Osteoblast (primary cell): ENCODE results near the gene MTTP. TPM values are rescaled to one million over a fixed set of nuclear protein-coding genes. Genes with fewer than 3 reads are reported as not detected.
A peak's percentile ranks its signal among the peaks of the same experiment; 100 is the strongest.

Source experiments
- DNase-seq: peaks from one replicate; pipeline ENCODE4 v3.0.0; 2011; ENCODE audit warnings: low spot score, mixed read lengths; ENCODE audit not compliant: insufficient read length; ENCODE audit errors: missing footprints
- H2AFZ ChIP-seq: 2 replicates; pipeline ENCODE4 v1.6.0; 2011; ENCODE audit warnings: mild to moderate bottlenecking, low read length
- H3K27ac ChIP-seq: 2 replicates; pipeline ENCODE4 v1.5.1; 2011; ENCODE audit warnings: mild to moderate bottlenecking, low read depth, low read length, moderate library complexity
- H3K27me3 ChIP-seq: 2 replicates; pipeline ENCODE4 v1.6.0; 2012; ENCODE audit warnings: mild to moderate bottlenecking, control low read depth, inconsistent platforms, low read length, moderate library complexity; ENCODE audit not compliant: insufficient read depth
- H3K36me3 ChIP-seq: 2 replicates; pipeline ENCODE4 v1.5.1; 2011; ENCODE audit warnings: mild to moderate bottlenecking, low read length, control low read depth, moderate library complexity; ENCODE audit not compliant: insufficient read depth
- H3K4me1 ChIP-seq: 2 replicates; pipeline ENCODE4 v1.5.1; 2011; ENCODE audit warnings: mild to moderate bottlenecking, low read length, control low read depth, moderate library complexity; ENCODE audit not compliant: insufficient read depth
- H3K4me2 ChIP-seq: 2 replicates; pipeline ENCODE4 v1.6.0; 2011; ENCODE audit warnings: mild to moderate bottlenecking, low read length; ENCODE audit not compliant: insufficient read depth
- H3K4me3 ChIP-seq: fragments of 200-600 bp; sonication (generic); 3 replicates; pipeline ENCODE4 v1.5.1; 2012; ENCODE audit warnings: mild to moderate bottlenecking, low read length, inconsistent platforms; ENCODE audit not compliant: insufficient read depth
- H3K79me2 ChIP-seq: 2 replicates; pipeline ENCODE4 v1.6.0; 2012; ENCODE audit warnings: mild to moderate bottlenecking, low read length, control low read depth, inconsistent platforms; ENCODE audit not compliant: insufficient read depth
- H3K9me3 ChIP-seq: 2 replicates; pipeline ENCODE4 v1.5.1; 2011; ENCODE audit warnings: low read depth, low read length, control low read depth
- H4K20me1 ChIP-seq: 2 replicates; pipeline ENCODE4 v1.6.0; 2012; ENCODE audit warnings: mild to moderate bottlenecking, low read length, control low read depth; ENCODE audit not compliant: insufficient read depth
- total RNA-seq: library from RNA; depleted of rRNA; stranded (reverse); fragments of >200 nt; gene quantifications from 2 replicates; pipeline ENCODE4 v1.2.3, GENCODE V29; 2012
- TF ChIP-seq, protein P1 (sequence below): IDR thresholded peaks from 2 replicates; pipeline ENCODE4 v1.5.1; 2011; ENCODE audit warnings: mild to moderate bottlenecking, low read depth, low read length, moderate library complexity; ENCODE audit errors: extremely low read depth

Gene MTTP
- total RNA-seq, 1 donor, result not detected

GRCh38 chr4:99644453-99644852, 69.8 kb downstream of the MTTP start:
- H2AFZ ChIP-seq, result no peak overlapping the region
- H3K27me3 ChIP-seq, result no peaks in the 10 kb centered on the region
- no peak for DNase-seq
- no peak overlapping the region for H3K4me3 ChIP-seq
- H3K4me1 ChIP-seq, result no peaks in the 10 kb centered on the region
- no peaks in the 10 kb centered on the region for H3K79me2 ChIP-seq
- no peak overlapping the region for H3K27ac ChIP-seq
- no peaks in the 10 kb centered on the region for H3K9me3 ChIP-seq
- H4K20me1 ChIP-seq, result no peaks in the 10 kb centered on the region
- TF ChIP-seq, protein P1, sequence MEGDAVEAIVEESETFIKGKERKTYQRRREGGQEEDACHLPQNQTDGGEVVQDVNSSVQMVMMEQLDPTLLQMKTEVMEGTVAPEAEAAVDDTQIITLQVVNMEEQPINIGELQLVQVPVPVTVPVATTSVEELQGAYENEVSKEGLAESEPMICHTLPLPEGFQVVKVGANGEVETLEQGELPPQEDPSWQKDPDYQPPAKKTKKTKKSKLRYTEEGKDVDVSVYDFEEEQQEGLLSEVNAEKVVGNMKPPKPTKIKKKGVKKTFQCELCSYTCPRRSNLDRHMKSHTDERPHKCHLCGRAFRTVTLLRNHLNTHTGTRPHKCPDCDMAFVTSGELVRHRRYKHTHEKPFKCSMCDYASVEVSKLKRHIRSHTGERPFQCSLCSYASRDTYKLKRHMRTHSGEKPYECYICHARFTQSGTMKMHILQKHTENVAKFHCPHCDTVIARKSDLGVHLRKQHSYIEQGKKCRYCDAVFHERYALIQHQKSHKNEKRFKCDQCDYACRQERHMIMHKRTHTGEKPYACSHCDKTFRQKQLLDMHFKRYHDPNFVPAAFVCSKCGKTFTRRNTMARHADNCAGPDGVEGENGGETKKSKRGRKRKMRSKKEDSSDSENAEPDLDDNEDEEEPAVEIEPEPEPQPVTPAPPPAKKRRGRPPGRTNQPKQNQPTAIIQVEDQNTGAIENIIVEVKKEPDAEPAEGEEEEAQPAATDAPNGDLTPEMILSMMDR, result no peak
- no peak overlapping the region for H3K4me2 ChIP-seq
- H3K36me3 ChIP-seq, result no peaks in the 10 kb centered on the region

DNA sequence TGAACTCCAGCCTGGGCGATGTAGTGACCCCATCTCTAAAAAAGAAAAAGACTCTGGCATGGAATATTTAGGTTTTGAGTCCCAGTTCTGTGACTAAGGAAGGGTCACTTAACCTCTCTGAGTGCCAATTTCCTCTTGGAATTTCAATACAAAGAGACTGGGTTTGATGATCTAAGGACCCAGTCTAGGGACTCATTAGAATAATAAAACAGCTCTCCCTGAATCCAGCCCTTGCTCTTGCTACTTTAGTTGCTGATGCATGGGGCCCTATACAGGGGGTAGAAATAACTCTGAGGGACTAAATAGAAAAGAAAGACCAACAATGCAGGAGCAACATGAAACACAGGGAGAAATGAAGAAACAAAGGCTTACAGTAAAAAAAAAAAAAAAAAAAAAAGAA, 70.4 kb downstream of the MTTP start:
- Histone ChIP-seq H3K36me3 (no peaks in the 10 kb centered on the region), H3K4me3 (no peak overlapping the region), H3K4me1 (no peaks in the 10 kb centered on the region), H3K9me3 (no peaks in the 10 kb centered on the region), H2AFZ (no peak overlapping the region), H3K27ac (no peak overlapping the region), H3K4me2 (no peak overlapping the region), H3K79me2 (no peaks in the 10 kb centered on the region), H4K20me1 (no peaks in the 10 kb centered on the region), H3K27me3 (no peaks in the 10 kb centered on the region)
- TF ChIP-seq, protein P1, result no peak
- DNase-seq, result no peak

DNA sequence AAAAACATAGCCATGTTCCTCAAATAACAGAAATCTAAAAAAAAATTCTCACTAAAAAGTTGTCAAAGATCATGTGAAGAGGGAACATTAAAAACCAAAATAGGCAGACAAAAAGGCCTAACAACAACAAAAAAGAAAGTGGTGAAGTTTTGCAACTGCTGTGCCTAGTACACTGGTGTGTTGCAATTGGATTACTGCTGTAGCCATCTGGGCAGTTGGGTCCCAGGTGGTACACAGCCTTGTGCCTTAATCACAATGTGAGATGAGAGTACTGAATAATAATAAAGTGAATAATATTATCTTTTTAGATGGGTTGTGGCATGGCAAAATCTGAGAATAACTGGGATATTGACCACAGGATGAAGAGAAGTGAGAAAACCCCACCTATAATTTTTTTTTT, 71.0 kb downstream of the MTTP start:
- TF ChIP-seq, protein P1, result no peak
- no peaks in the 10 kb centered on the region for H4K20me1 ChIP-seq
- H3K4me1 ChIP-seq, result no peaks in the 10 kb centered on the region
- H3K36me3 ChIP-seq, result no peaks in the 10 kb centered on the region
- no peak overlapping the region for H3K27ac ChIP-seq
- no peak for DNase-seq
- no peaks in the 10 kb centered on the region for H3K9me3 ChIP-seq
- no peak overlapping the region for H3K4me3 ChIP-seq
- H3K79me2 ChIP-seq, result no peaks in the 10 kb centered on the region
- H3K4me2 ChIP-seq, result no peak overlapping the region
- H2AFZ ChIP-seq, result no peak overlapping the region
- H3K27me3 ChIP-seq, result no peaks in the 10 kb centered on the region

- Histone ChIP-seq H3K27ac (no peak overlapping the region), H2AFZ (no peak overlapping the region), H3K4me1 (no peaks in the 10 kb centered on the region), H3K27me3 (no peaks in the 10 kb centered on the region), H4K20me1 (no peaks in the 10 kb centered on the region), H3K4me3 (no peak overlapping the region), H3K4me2 (no peak overlapping the region), H3K9me3 (no peaks in the 10 kb centered on the region), H3K79me2 (no peaks in the 10 kb centered on the region), H3K36me3 (no peaks in the 10 kb centered on the region)
- DNase-seq, result peak; percentile 21
- TF ChIP-seq, protein P1, result no peak
These were observed 72.4 kb downstream of the MTTP start for GRCh38 chr4:99647071-99647470.
